ENCODE data around the gene TMEM186. TPM values are rescaled to one million over a fixed set of nuclear protein-coding genes. Genes with fewer than 3 reads are reported as not detected.

TMEM186 gene
- total and polyA plus RNA-seq, 2 experiments from 2014 or later: 8.3 to 14.8 TPM

GRCh38 chr16:8758022-8758421 lies 39.4 kb downstream of the TMEM186 start (continued):
- TF ChIP-seq CTCF (conservative IDR thresholded peaks at IDR 0.05; ENCODE audit: low read depth in 2 of 2) (no peak), CREB1 (CRISPR knock-in tag; IDR thresholded peaks at IDR 0.05; ENCODE audit: low read depth) (no peak), ZNF331 (CRISPR knock-in tag; IDR thresholded peaks at IDR 0.05; ENCODE audit: low read depth) (no peak), NANOG (IDR thresholded peaks at IDR 0.05; ENCODE audit: borderline replicate concordance) (no peak), STAT1 (IDR thresholded peaks at IDR 0.05; ENCODE audit: unreplicated experiment) (no peak)

DNA sequence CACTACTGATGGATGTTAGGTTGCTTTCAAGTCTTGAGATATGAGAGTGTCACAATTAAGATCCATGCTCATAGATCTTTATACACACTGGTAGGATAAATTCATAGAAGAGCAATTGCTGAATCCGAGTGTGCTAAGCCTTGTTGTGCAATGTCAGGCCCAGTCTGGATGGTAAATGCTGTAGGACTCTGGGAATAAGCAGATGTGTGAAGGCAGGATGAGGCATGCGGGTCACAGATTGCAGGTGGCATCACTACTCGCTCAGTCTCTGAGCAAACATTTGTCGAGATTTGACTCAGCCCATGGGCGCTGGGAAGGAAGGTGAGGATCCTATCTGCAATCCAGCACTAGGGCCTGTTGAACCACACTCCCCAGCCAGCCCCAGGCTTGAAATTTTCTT lies 40.7 kb downstream of the TMEM186 start:
- Histone ChIP-seq H3K9me2 (ENCODE audit: insufficient read depth) (no peaks in the 10 kb centered on the region), H4K20me1 (replicated peaks; ENCODE audit: insufficient read depth) (no peaks in the 10 kb centered on the region), H3K4me3 (no peak overlapping the region), H3K36me3 (ENCODE audit: insufficient read depth) (no peaks in the 10 kb centered on the region), H3K79me2 (replicated peaks; ENCODE audit: insufficient read depth) (no peaks in the 10 kb centered on the region), H2AFZ (no peak overlapping the region), H3K27ac (ENCODE audit: low read depth) (no peak overlapping the region), H3K27me3 (ENCODE audit: insufficient read depth) (no peaks in the 10 kb centered on the region), H3K4me2 (no peak overlapping the region), H3F3A (replicated peaks; ENCODE audit: low read depth) (no peaks in the 10 kb centered on the region), H3K4me1 (ENCODE audit: insufficient read depth) (no peaks in the 10 kb centered on the region)
- Mint-ChIP-seq H3K27me3 (ENCODE audit: insufficient read depth, low read depth, poor library complexity) (peaks cover 3% of the 10 kb centered on the region), H3K27ac (no peak overlapping the region), H3K36me3 (ENCODE audit: low read depth) (no peaks in the 10 kb centered on the region), H3K9me3 (no peaks in the 10 kb centered on the region), H3K4me1 (no peaks in the 10 kb centered on the region), H3K4me3 (no peak overlapping the region)
- ATAC-seq (no peak), DNase-seq (ENCODE audit: low spot score) (no peak)
- TF ChIP-seq CREB1 (CRISPR knock-in tag; IDR thresholded peaks at IDR 0.05; ENCODE audit: low read depth) (no peak), EZH2 (IDR thresholded peaks at IDR 0.05; ENCODE audit: low read depth, unreplicated experiment) (no peak), ZNF331 (CRISPR knock-in tag; IDR thresholded peaks at IDR 0.05; ENCODE audit: low read depth) (no peak), POLR2AphosphoS5 (IDR thresholded peaks at IDR 0.05; ENCODE audit: low read depth) (no peak), NANOG (IDR thresholded peaks at IDR 0.05; ENCODE audit: borderline replicate concordance) (no peak), EZH2phosphoT487 (IDR thresholded peaks at IDR 0.05; ENCODE audit: unreplicated experiment) (no peak), ZNF462 (CRISPR knock-in tag; IDR thresholded peaks at IDR 0.05) (no peak), STAT1 (IDR thresholded peaks at IDR 0.05; ENCODE audit: unreplicated experiment) (no peak), ZNF114 (CRISPR knock-in tag; IDR thresholded peaks at IDR 0.05) (no peak), JUNB (IDR thresholded peaks at IDR 0.05; ENCODE audit: unreplicated experiment) (no peak), CTCF (conservative IDR thresholded peaks at IDR 0.05; ENCODE audit: low read depth in 2 of 2) (no peak)
- TF ChIP-seq, protein P1, sequence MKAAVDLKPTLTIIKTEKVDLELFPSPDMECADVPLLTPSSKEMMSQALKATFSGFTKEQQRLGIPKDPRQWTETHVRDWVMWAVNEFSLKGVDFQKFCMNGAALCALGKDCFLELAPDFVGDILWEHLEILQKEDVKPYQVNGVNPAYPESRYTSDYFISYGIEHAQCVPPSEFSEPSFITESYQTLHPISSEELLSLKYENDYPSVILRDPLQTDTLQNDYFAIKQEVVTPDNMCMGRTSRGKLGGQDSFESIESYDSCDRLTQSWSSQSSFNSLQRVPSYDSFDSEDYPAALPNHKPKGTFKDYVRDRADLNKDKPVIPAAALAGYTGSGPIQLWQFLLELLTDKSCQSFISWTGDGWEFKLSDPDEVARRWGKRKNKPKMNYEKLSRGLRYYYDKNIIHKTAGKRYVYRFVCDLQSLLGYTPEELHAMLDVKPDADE (IDR thresholded peaks at IDR 0.05): no peak

Data from GM23338 (cell line).